ENCODE measurements around the gene RNF130.

DNA sequence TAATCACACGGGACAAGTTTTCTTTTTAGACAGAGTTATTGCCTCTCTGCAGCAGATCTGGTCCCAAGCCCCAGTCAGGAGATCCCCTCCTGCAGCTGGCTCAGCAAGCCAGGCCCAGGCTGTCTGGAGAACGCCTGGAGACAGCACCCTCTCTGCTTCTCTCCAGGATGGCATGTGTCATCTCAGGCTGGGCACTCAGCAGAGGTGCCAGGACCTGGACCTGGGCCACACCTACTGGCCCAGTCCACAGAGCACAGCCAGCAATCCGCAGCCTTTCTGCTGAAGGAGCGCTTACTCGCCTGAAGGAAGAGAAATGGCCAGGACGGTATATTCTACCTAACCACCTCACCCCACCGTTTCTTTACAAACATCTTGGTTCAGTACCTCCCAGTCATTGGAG lies 159.2 kb downstream of the RNF130 start:
- TF ChIP-seq, protein P1, sequence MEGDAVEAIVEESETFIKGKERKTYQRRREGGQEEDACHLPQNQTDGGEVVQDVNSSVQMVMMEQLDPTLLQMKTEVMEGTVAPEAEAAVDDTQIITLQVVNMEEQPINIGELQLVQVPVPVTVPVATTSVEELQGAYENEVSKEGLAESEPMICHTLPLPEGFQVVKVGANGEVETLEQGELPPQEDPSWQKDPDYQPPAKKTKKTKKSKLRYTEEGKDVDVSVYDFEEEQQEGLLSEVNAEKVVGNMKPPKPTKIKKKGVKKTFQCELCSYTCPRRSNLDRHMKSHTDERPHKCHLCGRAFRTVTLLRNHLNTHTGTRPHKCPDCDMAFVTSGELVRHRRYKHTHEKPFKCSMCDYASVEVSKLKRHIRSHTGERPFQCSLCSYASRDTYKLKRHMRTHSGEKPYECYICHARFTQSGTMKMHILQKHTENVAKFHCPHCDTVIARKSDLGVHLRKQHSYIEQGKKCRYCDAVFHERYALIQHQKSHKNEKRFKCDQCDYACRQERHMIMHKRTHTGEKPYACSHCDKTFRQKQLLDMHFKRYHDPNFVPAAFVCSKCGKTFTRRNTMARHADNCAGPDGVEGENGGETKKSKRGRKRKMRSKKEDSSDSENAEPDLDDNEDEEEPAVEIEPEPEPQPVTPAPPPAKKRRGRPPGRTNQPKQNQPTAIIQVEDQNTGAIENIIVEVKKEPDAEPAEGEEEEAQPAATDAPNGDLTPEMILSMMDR (IDR thresholded peaks at IDR 0.05; ENCODE audit: low read length): no peak
- TF ChIP-seq EZH2 (IDR thresholded peaks at IDR 0.05; ENCODE audit: borderline replicate concordance, low read length): no peak

All from OCI-LY1 (cell line).